Progenitor cell of endocrine pancreas (in vitro differentiated cells): ENCODE measurements around the gene NELFA. TPM values are rescaled to one million over a fixed set of nuclear protein-coding genes. Genes with fewer than 3 reads are reported as not detected.

Experiments used
- DNase-seq: peaks from one replicate; pipeline ENCODE4 v3.0.0; 2021; ENCODE audit warnings: low spot score; ENCODE audit not compliant: unreplicated experiment
- H3K27ac Mint-ChIP-seq: 2 replicates; pipeline ENCODE4 v1.8.0; 2021; ENCODE audit warnings: mild to moderate bottlenecking, moderate library complexity, mixed read lengths
- H3K27me3 Mint-ChIP-seq: 2 replicates; pipeline ENCODE4 v1.8.0; 2021; ENCODE audit warnings: mixed read lengths
- H3K36me3 Mint-ChIP-seq: 2 replicates; pipeline ENCODE4 v1.8.0; 2022; ENCODE audit warnings: mixed read lengths; ENCODE audit not compliant: insufficient read depth
- H3K4me1 Mint-ChIP-seq: 2 replicates; pipeline ENCODE4 v1.8.0; 2021; ENCODE audit warnings: low read depth, mixed read lengths
- H3K4me3 Mint-ChIP-seq: 2 replicates; pipeline ENCODE4 v1.8.0; 2021; ENCODE audit warnings: low read depth, mild to moderate bottlenecking, moderate library complexity, mixed read lengths
- H3K9me3 Mint-ChIP-seq: 2 replicates; pipeline ENCODE4 v1.8.0; 2021; ENCODE audit warnings: low read depth, mixed read lengths
- CTCF ChIP-seq: fragments of 200-600 bp; sonication (generic); IDR thresholded peaks from one replicate; pipeline ENCODE4 v1.5.0; 2021; ENCODE audit warnings: antibody characterized with exemption, mild to moderate bottlenecking; ENCODE audit not compliant: unreplicated experiment
- total RNA-seq: library from RNA; stranded (reverse); gene quantifications from 2 replicates; pipeline ENCODE4 v1.2.1, GENCODE V29; 2021

NELFA gene
- total RNA-seq, 1 donor from 2014 or later, result 52.5 TPM

GRCh38 chr4:2042204-2042946 is 33.6 kb upstream of the NELFA start:
- Mint-ChIP-seq H3K27ac (no peak overlapping the region), H3K9me3 (no peaks in the 10 kb centered on the region), H3K4me3 (peak overlapping the region; percentile 77), H3K27me3 (peaks cover 21% of the 10 kb centered on the region), H3K36me3 (no peaks in the 10 kb centered on the region), H3K4me1 (no peaks in the 10 kb centered on the region)
- no peak for DNase-seq
- no peak for TF ChIP-seq CTCF

DNA sequence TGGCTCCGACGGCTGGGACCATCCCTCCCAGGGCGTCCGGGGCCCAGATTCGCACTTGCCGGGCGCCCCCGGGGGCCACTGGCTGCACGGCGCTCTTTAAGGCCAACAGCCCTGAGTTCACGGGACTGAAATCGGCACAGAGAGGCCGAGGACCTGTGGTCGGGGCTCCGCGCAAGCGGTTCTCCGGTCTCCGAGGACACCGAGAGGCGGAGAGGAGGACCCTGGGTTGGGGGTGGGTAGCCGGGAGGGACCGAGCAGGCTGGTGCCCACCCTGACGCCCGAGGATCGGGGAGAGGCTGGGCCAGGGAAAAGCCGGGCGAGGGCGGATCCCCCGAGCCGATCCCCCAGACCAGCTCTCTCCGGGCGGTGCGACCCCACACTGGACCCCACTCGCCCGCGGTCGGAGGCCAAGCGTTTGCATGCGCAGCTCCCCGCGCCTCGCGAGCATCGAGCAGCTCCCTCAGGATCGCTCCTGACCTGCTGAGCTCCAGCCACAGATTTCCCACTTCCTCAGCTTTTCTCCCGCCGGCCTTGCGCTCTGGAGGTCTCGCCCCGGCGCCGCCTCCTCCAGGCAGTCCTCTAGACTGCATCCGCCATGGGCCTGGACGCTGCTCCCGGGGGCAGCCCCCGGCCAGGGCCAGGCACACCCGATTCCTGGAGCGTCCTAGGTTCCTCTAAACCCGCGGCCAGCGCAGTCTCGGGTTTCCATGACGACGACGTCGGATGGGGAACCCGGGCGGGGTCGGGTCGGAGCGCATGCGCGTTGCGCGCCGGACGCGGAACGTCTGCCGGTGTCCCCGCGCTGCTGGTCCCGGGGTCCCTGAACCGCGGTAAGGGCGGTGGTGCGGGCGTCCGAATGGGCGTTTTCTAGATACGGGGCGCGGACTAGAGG is 32.7 kb upstream of the NELFA start:
- Mint-ChIP-seq H3K4me1 (no peaks in the 10 kb centered on the region), H3K4me3 (peak overlapping the region; percentile 77)
- TF ChIP-seq CTCF, result no peak

GRCh38 chr4:2040391-2041238 is 31.8 kb upstream of the NELFA start:
- H3K36me3 Mint-ChIP-seq, result no peaks in the 10 kb centered on the region
- TF ChIP-seq CTCF, result no peak
- H3K9me3 Mint-ChIP-seq, result no peaks in the 10 kb centered on the region
- H3K27me3 Mint-ChIP-seq, result peaks cover 34% of the 10 kb centered on the region
- H3K4me3 Mint-ChIP-seq, result peak overlapping the region; percentile 55
- H3K4me1 Mint-ChIP-seq, result no peaks in the 10 kb centered on the region
- DNase-seq, result no peak
- no peak overlapping the region for H3K27ac Mint-ChIP-seq

More for the DNA sequence above, 32.7 kb upstream of the NELFA start:
- Mint-ChIP-seq H3K9me3 (no peaks in the 10 kb centered on the region), H3K27ac (no peak overlapping the region), H3K36me3 (no peaks in the 10 kb centered on the region), H3K27me3 (peaks cover 29% of the 10 kb centered on the region)
- peak; percentile 80 for DNase-seq

DNA sequence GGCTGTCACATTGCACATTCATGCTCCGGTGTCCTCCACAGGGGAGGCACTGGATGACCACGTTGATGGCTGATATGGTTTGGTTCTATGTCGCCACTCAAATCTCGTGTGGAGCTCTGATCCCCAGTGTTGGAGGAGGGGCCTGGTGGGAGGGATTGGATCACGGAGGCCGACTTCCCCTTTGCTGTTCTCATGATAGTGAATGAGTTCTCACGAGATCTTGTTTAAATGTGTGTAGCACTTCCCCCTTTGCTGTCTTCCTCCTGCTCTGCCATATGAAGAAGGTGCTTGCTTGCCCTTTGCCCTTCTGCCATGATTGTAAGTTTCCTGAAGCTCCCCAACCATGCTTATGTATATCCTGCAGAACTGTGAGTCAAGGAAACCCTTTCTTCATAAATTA is 28.1 kb upstream of the NELFA start:
- no peak overlapping the region for H3K27ac Mint-ChIP-seq
- peaks cover 51% of the 10 kb centered on the region for H3K27me3 Mint-ChIP-seq

More for the DNA sequence above, 28.1 kb upstream of the NELFA start:
- DNase-seq, result no peak
- Mint-ChIP-seq H3K36me3 (no peaks in the 10 kb centered on the region), H3K4me3 (no peak overlapping the region), H3K4me1 (no peaks in the 10 kb centered on the region), H3K9me3 (peaks cover 7% of the 10 kb centered on the region)
- no peak for TF ChIP-seq CTCF
